Upper lobe of right lung (tissue), 1 donor: ENCODE results near the gene MYOCOS. TPM values are rescaled to one million over a fixed set of nuclear protein-coding genes. Genes with fewer than 3 reads are reported as not detected.

Experiments used
- ATAC-seq: fragments of 200-7000 bp; cut with Tn5 transposase; one replicate; pipeline ENCODE4 v1.9.1; 2020; ENCODE audit warnings: mild to moderate bottlenecking, moderate library complexity
- DNase-seq: peaks from one replicate; pipeline ENCODE4 v3.0.0-alpha.2; 2020
- H3K27ac ChIP-seq: fragments of 200-600 bp; one replicate; pipeline ENCODE4 v1.8.0; 2022
- H3K27me3 ChIP-seq: fragments of 200-600 bp; one replicate; pipeline ENCODE4 v1.8.0; 2022; ENCODE audit warnings: mild to moderate bottlenecking
- H3K36me3 ChIP-seq: fragments of 200-600 bp; one replicate; pipeline ENCODE4 v1.8.0; 2022
- H3K4me1 ChIP-seq: fragments of 200-600 bp; one replicate; pipeline ENCODE4 v1.8.0; 2022
- H3K4me3 ChIP-seq: fragments of 200-600 bp; one replicate; pipeline ENCODE4 v1.8.0; 2022; ENCODE audit warnings: mild to moderate bottlenecking
- H3K9me3 ChIP-seq: fragments of 200-600 bp; one replicate; pipeline ENCODE4 v1.8.0; 2022
- intact Hi-C: fragments of 100-400 bp; cut with DNase I; formaldehyde crosslinking; loops from one replicate; pipeline ENCODE4 v1.11.0; 2022
- total RNA-seq: library from RNA; stranded (reverse); fragmentation: NEBNext Ultra II Directional; extraction: Animal tissue kit (Norgen Biotek cat#: 25700); gene quantifications from one replicate; pipeline ENCODE4 v1.2.1, GENCODE V29; 2021
- TF ChIP-seq, protein P1 (sequence below): fragments of 200-600 bp; IDR thresholded peaks from one replicate; pipeline ENCODE4 v1.8.0; 2022; ENCODE audit warnings: antibody characterized with exemption
- donor health status: DM: no; HTN: yes; CAD: no; lungs with severe emphysema.

Gene MYOCOS
- total RNA-seq, 1 donor from 2014 or later, result not detected

GRCh38 chr1:171646249-171646560, 24.2 kb downstream of the MYOCOS start:
- intact Hi-C loops, result no loop called here
- H3K4me1 ChIP-seq, result peaks cover 14% of the 10 kb centered on the region
- no peaks in the 10 kb centered on the region for H3K36me3 ChIP-seq
- DNase-seq (no peak), ATAC-seq (no peak)
- TF ChIP-seq, protein P1, sequence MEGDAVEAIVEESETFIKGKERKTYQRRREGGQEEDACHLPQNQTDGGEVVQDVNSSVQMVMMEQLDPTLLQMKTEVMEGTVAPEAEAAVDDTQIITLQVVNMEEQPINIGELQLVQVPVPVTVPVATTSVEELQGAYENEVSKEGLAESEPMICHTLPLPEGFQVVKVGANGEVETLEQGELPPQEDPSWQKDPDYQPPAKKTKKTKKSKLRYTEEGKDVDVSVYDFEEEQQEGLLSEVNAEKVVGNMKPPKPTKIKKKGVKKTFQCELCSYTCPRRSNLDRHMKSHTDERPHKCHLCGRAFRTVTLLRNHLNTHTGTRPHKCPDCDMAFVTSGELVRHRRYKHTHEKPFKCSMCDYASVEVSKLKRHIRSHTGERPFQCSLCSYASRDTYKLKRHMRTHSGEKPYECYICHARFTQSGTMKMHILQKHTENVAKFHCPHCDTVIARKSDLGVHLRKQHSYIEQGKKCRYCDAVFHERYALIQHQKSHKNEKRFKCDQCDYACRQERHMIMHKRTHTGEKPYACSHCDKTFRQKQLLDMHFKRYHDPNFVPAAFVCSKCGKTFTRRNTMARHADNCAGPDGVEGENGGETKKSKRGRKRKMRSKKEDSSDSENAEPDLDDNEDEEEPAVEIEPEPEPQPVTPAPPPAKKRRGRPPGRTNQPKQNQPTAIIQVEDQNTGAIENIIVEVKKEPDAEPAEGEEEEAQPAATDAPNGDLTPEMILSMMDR, result no peak
- H3K27ac ChIP-seq, result no peak overlapping the region
- H3K9me3 ChIP-seq, result no peaks in the 10 kb centered on the region
- no peaks in the 10 kb centered on the region for H3K27me3 ChIP-seq
- H3K4me3 ChIP-seq, result no peak overlapping the region

GRCh38 chr1:171652234-171652822, 30.3 kb downstream of the MYOCOS start, which contains the start of gene MYOC:
Gene MYOC (minus strand): TSS chr1:171652688. CDS start chr1:171652611, 77 bp downstream.
- TF ChIP-seq, protein P1, result no peak
- Histone ChIP-seq H3K4me3 (no peak within 1 kb of the TSS), H3K27ac (no peak within 1 kb of the TSS), H3K4me1 (peaks cover 16% of the 10 kb centered on the region), H3K36me3 (no peaks in the 10 kb centered on the region), H3K27me3 (no peaks in the 10 kb centered on the region), H3K9me3 (no peaks in the 10 kb centered on the region)
- intact Hi-C loops, result no loop called here
- DNase-seq (no peak), ATAC-seq (no peak)

GRCh38 chr1:171653796-171654195, 31.8 kb downstream of the MYOCOS start:
- H3K4me3 ChIP-seq, result no peak overlapping the region
- H3K9me3 ChIP-seq, result no peaks in the 10 kb centered on the region
- peaks cover 16% of the 10 kb centered on the region for H3K4me1 ChIP-seq
- ATAC-seq, result no peak
- H3K36me3 ChIP-seq, result no peaks in the 10 kb centered on the region
- TF ChIP-seq, protein P1, result no peak
- no peaks in the 10 kb centered on the region for H3K27me3 ChIP-seq
- no peak for DNase-seq
- H3K27ac ChIP-seq, result peak overlapping the region; percentile 71
- intact Hi-C loops, result no loop called here

- DNase-seq, result no peak
- H3K4me3 ChIP-seq, result no peak overlapping the region
Measured at GRCh38 chr1:171654201-171654941, 32.3 kb downstream of the MYOCOS start.

DNA sequence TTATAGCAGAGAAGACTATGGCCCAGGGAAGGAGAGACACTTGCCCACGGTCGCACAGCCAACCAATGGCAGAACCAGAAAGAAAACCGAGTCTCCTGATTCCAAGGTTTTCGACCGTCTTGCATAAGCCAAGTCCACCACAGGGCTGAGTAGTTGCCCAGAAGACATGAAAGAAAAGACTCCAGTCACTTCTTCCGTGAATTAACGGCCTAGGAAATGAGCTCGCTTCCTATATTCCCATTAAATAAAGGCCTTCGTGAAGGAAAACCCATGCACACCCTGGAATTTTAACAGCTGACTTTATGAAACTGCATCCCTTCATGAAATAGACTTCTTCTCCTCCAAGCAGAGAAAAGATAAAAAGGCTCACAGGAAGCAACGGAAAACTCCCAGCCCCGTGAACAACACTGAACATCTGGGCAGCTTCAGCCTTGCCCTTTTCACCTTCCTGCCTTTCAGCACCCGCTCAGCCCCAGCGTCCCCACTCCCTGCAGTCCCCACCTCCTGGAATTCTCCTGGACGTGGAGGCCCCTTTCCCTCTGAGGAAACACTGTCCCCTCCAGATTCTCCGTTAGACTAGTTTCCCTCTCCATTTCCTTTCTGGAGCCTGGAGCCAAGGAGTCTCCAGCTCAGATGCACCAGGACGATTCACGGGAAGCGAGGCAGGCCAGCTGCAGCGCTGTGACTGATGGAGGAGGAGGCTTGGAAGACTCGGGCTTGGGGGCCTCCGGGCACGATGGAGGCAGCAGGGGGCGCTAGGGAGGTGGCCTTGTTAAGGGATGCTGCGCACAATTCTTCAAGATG, 33.1 kb downstream of the MYOCOS start:
- intact Hi-C loops, result no loop called here
- peak; percentile 82 for ATAC-seq
- Histone ChIP-seq H3K27ac (peak overlapping the region; percentile 71), H3K36me3 (no peaks in the 10 kb centered on the region), H3K4me3 (peak overlapping the region; percentile 5), H3K9me3 (no peaks in the 10 kb centered on the region), H3K4me1 (peaks cover 16% of the 10 kb centered on the region), H3K27me3 (no peaks in the 10 kb centered on the region)
- no peak for DNase-seq
- TF ChIP-seq, protein P1, result peak; percentile 65

More at GRCh38 chr1:171654201-171654941, 32.3 kb downstream of the MYOCOS start:
- H3K36me3 ChIP-seq, result no peaks in the 10 kb centered on the region
- peaks cover 16% of the 10 kb centered on the region for H3K4me1 ChIP-seq
- no peaks in the 10 kb centered on the region for H3K27me3 ChIP-seq
- no peaks in the 10 kb centered on the region for H3K9me3 ChIP-seq
- TF ChIP-seq, protein P1, result no peak
- H3K27ac ChIP-seq, result peak overlapping the region; percentile 71
- intact Hi-C loops, result no loop called here
- no peak for ATAC-seq
